ENCODE data around the gene PAK1IP1. TPM values are rescaled to one million over a fixed set of nuclear protein-coding genes. Genes with fewer than 3 reads are reported as not detected.
"Not testable (repeated sequence)": the region's sequence is repeated elsewhere in the genome, so short reads cannot be mapped to it uniquely, and the experiment has no call there.

The PAK1IP1 gene
- total and polyA plus RNA-seq, 12 donors = 4.5 to 32.3 (median 11.6) TPM

DNA sequence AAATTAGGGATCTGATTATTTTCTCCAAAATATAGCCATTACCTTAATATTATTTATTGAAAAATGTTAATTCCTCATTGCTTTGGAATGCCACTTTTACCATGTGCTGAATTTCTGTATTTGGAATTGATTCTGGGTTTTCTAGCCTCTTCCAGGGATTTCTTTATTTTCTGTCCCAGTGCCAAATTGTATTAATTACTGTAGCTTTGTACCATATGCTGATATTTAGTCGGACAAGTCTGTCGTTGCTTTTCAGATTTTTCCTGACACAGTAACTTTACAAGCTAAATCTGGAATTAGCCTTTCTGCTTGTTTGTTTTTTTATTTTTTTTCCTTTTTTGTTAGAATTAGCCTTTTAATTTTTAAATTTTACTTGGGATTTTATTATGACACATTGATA, 42.0 kb downstream of the PAK1IP1 start:
- intact Hi-C loops (cut with DNase I) = no loop called here
- Histone ChIP-seq H3K36me3 (replicated peaks in 1 of 2) (no peaks in the 10 kb centered on the region), H3K4me3 (no peak overlapping the region), H3K27ac (no peak overlapping the region), H3K27me3 (no peaks in the 10 kb centered on the region), H3K9me3 (replicated peaks in 1 of 3) (no peaks in the 10 kb centered on the region), H3K4me1 (replicated peaks in 1 of 2) (no peaks in the 10 kb centered on the region)
- WGBS, 4 donors = 85 to 89% (median 86%) methylated on average over 2 of the region's 2 CpGs
- TF ChIP-seq, protein P1, sequence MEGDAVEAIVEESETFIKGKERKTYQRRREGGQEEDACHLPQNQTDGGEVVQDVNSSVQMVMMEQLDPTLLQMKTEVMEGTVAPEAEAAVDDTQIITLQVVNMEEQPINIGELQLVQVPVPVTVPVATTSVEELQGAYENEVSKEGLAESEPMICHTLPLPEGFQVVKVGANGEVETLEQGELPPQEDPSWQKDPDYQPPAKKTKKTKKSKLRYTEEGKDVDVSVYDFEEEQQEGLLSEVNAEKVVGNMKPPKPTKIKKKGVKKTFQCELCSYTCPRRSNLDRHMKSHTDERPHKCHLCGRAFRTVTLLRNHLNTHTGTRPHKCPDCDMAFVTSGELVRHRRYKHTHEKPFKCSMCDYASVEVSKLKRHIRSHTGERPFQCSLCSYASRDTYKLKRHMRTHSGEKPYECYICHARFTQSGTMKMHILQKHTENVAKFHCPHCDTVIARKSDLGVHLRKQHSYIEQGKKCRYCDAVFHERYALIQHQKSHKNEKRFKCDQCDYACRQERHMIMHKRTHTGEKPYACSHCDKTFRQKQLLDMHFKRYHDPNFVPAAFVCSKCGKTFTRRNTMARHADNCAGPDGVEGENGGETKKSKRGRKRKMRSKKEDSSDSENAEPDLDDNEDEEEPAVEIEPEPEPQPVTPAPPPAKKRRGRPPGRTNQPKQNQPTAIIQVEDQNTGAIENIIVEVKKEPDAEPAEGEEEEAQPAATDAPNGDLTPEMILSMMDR (IDR thresholded peaks at IDR 0.05) = no peak
- TF ChIP-seq POLR2A (IDR thresholded peaks at IDR 0.05) = no peak
- DNase-seq = no peak

DNA sequence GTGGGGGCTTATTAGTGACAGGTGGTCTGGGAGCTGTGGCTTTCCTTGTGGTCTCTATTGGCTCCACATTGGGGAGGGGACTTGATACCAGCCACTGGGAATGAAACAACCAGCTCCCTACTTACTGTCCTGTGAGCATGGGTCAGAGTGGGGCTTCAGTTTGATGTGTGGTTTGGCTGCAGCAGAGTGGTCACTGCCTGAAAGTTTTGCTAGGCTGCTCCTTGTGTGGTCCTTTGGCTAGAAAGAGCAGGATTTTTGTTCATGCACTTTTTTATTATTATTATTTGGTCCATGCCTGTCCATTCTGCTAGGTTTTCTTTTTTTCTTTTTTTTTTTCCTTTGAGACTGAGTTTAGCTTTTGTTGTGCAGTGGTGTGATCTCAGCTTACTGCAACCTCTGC, 45.3 kb downstream of the PAK1IP1 start:
- TF ChIP-seq, protein P1 (IDR thresholded peaks at IDR 0.05) = no peak
- TF ChIP-seq POLR2A (IDR thresholded peaks at IDR 0.05) = no peak
- Histone ChIP-seq H3K4me3 (no peak overlapping the region), H3K9me3 (replicated peaks in 1 of 3) (no peaks in the 10 kb centered on the region), H3K27ac (no peak overlapping the region), H3K36me3 (replicated peaks in 1 of 2) (no peaks in the 10 kb centered on the region), H3K4me1 (replicated peaks in 1 of 2) (no peaks in the 10 kb centered on the region), H3K27me3 (no peaks in the 10 kb centered on the region)
- peak in 2 of 7 donors; percentile 3 to 24 for DNase-seq
- intact Hi-C loops (cut with DNase I) = loop anchor here in 1 of 2 donors (10.0 kb wide), 1 partner anchor 45 kb away; the partner anchor contains the start of genes C6orf52 and PAK1IP1

DNA sequence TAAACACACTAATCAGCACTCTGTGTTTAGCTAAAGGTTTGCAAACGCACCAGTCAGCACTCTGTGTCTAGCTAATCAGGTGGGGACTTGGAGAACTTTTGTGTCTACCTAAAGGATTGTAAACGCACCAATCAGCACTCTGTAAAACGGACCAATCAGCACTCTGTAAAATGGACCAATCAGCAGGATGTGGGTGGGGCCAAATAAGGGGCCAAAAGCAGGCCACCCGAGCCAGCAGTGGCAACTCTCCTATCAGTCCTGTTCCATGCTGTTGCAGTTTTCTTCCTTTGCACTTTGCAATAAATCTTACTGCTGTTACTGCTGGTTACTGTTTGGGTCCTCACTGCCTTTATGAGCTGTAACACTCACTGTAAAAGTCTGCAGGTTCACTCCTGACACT, 46.9 kb downstream of the PAK1IP1 start:
- 80 to 95% (median 92%) methylated on average over 4 of the region's 4 CpGs for WGBS, 4 donors
- H3K27me3 ChIP-seq; H3K9me3 ChIP-seq (replicated peaks in 1 of 3); H3K4me3 ChIP-seq; H3K4me1 ChIP-seq (replicated peaks in 1 of 2); H3K36me3 ChIP-seq (replicated peaks in 1 of 2); H3K27ac ChIP-seq: not testable (repeated sequence)
- DNase-seq = peak in 1 of 7 donors; percentile 6
- intact Hi-C loops (cut with DNase I) = loop anchor here in 1 of 2 donors (10.0 kb wide), 1 partner anchor 47 kb away; the partner anchor contains the start of genes C6orf52 and PAK1IP1

DNA sequence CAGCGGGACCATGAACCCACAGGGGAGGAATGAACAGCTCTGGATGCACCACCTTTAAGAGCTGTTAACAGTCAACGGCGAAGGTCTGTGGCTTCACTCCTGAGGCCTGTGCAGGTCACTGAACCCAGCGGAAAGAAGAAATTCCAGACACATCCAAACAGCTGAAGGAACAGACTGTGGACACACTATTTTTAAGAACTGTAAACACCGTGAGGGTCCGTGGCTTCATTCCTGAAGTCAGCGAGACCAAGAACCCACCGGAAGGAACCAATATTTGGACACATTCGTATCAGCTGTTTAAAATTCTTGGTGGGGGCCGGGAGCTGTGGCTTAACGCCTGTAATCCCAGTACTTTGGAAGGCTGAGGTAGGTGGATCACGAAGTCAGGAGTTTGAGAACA, 47.5 kb downstream of the PAK1IP1 start:
- 96 to 98% (median 97%) methylated on average over 12 of the region's 12 CpGs for WGBS, 4 donors
- intact Hi-C loops (cut with DNase I) = loop anchor here in 1 of 2 donors (10.0 kb wide), 1 partner anchor 47 kb away; the partner anchor contains the start of genes C6orf52 and PAK1IP1

More for the DNA sequence above, 47.5 kb downstream of the PAK1IP1 start:
- peak in 1 of 7 donors; percentile 24 for DNase-seq
- Histone ChIP-seq H3K4me1 (replicated peaks in 1 of 2) (no peaks in the 10 kb centered on the region), H3K36me3 (replicated peaks in 1 of 2) (no peaks in the 10 kb centered on the region), H3K27me3 (no peaks in the 10 kb centered on the region), H3K9me3 (replicated peaks in 1 of 3) (no peaks in the 10 kb centered on the region), H3K4me3 (no peak overlapping the region), H3K27ac (no peak overlapping the region)
- TF ChIP-seq, protein P1 (IDR thresholded peaks at IDR 0.05) = no peak
- TF ChIP-seq POLR2A (IDR thresholded peaks at IDR 0.05) = no peak

All from adrenal gland (tissue), 12 donors.